Muscle of back (tissue), 11 donors: Measurements from ENCODE around the gene ZNF277. TPM values are rescaled to one million over a fixed set of nuclear protein-coding genes. Genes with fewer than 3 reads are reported as not detected.

ENCODE experiments used
- DNase-seq, 3 donors: peaks; one replicate each; pipeline versions ENCODE4 v3.0.0 to v3.0.0-alpha.2; 2013
- polyA plus RNA-seq, 10 donors: library from polyadenylated mRNA; unstranded; fragments of 120-200 nt; gene quantifications; one replicate each; pipeline ENCODE4 v1.2.1, GENCODE V29; 2013; ENCODE audit not compliant: insufficient read length in 10 of 10

ZNF277 gene
- polyA plus RNA-seq, 10 donors: 20.8 to 28.4 (median 25.7) TPM

DNA sequence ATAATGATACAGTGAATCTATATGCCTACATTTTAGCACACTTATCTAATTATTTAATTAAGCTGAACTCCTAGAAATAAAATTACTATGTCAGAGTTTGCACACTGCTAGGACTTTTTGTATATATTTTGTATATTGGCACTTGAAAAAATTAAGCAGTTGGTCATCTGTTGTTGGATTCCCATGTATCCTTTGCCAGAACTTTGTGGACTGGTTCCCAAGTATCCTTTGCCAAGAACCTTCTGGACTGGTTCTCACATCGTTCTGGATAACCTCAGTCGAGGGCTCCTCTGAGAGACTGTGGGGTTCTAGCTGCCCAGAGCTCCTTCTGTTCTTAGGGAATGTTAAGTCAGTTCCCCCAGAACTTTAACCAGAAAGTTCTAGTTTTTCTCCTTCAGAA lies 135.0 kb downstream of the ZNF277 start:
- DNase-seq: no peak

- DNase-seq: no peak
Observed at GRCh38 chr7:112346381-112347060, 140.0 kb downstream of the ZNF277 start.

DNA sequence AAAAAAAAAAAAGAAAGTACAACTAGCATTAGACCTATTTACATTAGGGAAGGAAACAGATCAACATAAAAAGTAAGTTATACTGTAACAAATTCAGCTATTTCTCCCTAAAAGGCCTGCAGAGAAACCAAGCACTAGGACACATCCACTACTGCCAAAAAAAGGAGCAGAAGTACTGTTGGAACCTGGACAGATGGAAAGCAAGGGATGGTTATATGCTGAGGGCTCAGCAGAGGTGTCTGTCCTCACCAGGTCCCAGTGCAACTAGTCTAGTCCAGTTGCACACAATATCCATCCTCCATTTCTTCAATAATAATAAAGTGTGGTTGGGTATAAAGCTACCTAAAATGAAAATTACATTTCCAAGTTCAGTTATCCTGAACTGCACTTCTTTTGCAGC lies 140.6 kb downstream of the ZNF277 start:
- no peak for DNase-seq

- no peak for DNase-seq
Observed at GRCh38 chr7:112350585-112350984, 144.1 kb downstream of the ZNF277 start.

DNA sequence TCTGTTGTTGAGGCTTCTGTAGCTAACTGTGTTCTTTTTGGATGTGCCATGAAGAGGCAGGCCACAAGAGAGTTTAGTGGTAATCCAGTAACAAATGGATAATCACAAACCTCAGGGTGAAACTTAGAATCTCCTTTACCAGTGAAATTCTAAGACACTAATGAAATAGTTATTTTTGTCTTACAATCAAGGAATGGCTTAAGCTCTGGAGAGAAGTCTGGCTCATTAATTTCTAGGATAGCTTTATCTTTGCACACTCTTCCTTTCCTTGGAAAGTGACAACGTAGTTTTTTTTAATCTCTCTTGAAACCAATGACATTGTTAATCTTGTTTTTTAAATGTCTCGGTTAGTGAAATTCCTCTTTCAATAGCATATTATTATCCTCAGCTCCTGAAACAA lies 150.1 kb downstream of the ZNF277 start:
- no peak for DNase-seq

GRCh38 chr7:112357136-112357535 lies 150.6 kb downstream of the ZNF277 start:
- DNase-seq: no peak

- no peak for DNase-seq
Observed at GRCh38 chr7:112358513-112358912, 152.0 kb downstream of the ZNF277 start.

GRCh38 chr7:112359086-112359485 lies 152.6 kb downstream of the ZNF277 start:
- DNase-seq: no peak

- DNase-seq: no peak
Observed at GRCh38 chr7:112360681-112361080, 154.2 kb downstream of the ZNF277 start.

- no peak for DNase-seq
Observed at GRCh38 chr7:112361154-112361553, 154.7 kb downstream of the ZNF277 start.

DNA sequence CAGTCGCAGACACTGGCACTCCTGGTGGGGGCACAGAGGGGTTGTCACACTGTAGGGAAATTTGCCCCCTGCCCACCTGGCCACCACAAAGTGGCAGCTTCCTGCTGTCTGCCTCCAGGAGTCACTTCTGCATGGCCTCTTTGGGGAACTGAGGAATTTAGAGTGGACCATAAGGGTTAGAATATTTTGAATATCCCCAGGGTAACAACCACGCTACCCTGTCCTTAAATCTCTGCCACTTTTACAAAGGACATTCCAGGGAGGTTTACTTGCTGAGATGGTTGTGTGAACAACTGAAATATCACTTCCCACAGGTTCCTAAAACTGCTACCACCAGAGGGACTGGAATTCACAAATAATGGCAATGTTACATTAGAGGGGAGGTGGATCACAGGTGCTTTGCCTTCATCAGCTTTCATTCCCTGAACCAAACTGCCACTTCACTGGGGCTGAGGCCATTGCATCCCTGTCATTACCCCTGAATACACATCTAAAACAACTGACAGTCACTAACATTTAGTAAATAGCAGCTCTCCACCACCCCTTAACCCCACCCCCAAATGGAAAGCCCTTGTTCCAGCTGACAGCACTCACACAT lies 155.7 kb downstream of the ZNF277 start:
- no peak for DNase-seq

DNA sequence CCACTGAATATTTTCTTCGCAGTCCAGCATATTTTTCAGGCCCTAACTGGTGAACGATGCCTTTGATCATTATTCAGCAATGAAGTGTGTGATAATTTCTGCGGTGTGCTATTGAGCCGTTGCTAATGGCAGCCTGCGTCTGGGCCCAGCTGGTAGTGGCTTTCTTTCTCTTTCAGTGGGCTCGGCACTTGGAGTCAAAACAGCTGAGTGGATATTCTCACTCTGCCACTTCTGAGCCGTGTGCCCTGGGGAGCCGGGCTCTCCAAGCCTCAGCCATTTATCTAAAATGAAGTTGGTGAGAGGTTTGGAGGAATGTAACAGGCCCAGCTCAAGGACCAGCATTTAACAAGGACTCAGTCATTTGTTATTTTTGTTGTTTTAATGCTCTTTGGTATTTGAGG lies 156.2 kb downstream of the ZNF277 start:
- no peak for DNase-seq

- no peak for DNase-seq
Observed at GRCh38 chr7:112364388-112364787, 157.9 kb downstream of the ZNF277 start.

DNA sequence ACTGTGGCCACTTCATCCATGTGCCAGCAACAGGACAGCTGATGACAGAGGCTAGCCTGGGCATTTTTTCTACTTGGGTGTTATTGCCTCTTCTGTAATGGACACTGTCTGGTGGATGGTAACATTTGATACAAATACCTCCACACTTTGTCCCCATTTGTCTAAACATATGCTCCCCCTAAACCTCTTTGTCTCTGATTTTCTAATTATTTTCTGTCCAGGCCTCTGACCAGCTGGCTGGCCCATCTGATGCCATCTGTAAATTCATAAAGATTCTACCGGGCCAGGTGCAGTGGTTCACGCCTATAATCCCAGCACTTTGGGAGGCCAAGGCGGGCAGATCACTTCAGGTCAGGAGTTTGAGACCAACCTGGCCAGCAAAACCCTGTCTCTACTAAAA lies 159.1 kb downstream of the ZNF277 start:
- DNase-seq: no peak

- DNase-seq: no peak
Observed at GRCh38 chr7:112366886-112367285, 160.4 kb downstream of the ZNF277 start.

GRCh38 chr7:112370436-112370835 lies 163.9 kb downstream of the ZNF277 start:
- no peak for DNase-seq

GRCh38 chr7:112371701-112372100 lies 165.2 kb downstream of the ZNF277 start:
- DNase-seq: no peak

GRCh38 chr7:112372101-112372500 lies 165.6 kb downstream of the ZNF277 start:
- DNase-seq: no peak

DNA sequence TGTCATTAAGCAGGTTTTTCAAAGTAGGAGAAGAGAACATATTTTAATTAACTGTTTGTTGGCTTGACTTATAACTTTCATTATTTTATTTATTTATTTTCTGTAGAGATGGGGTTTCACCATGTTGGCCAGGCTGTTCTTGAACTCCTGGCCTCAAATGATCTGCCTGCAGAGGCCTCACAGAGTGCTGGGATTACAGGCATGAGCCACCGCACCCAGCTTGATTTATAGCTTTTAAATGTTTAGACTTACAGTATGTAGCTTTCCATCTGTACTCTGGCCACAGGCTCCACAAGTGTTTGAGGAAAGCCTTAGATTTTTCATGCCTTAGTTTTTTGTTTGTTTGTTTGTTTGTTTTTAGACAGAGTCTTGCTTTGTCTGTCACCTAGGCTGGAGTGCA lies 171.1 kb downstream of the ZNF277 start:
- no peak for DNase-seq

- no peak for DNase-seq
Observed at GRCh38 chr7:112381311-112382091, 175.0 kb downstream of the ZNF277 start.

DNA sequence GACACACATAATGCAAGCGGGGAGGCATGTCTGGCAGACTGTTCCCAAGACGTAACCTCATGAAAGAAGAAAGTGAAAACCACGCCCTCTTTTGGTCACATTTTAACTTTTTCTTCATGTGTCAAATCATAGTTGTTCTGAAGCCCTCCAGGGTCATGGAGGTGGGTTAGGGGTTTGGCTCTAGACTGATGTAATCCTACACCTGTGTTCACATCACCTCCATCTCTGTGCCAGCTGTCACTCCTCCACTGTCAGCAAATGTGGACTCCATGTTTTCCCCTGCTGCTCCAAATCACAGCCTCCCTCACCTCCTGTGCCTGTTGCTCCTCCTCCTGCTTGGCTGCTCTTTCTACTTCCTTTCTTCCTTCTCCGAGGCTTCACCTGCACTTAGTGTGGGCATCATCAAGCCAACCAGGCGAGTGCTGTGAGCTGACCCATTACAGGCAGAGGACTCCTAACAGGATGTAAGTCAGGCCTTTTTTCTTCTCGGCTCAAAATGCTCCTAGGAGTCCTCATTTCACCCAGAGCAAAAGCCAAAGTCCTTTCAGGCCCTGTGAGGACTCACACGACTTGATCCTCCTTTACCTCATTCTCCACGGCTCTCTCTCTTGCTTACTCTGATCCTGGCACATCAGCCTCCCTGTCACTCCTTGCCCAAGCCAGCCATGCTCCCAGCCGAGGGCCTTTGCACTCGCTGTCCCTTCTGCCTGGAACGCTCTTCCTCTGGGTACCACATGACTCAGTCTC lies 177.3 kb downstream of the ZNF277 start:
- peak in 1 of 3 donors; percentile 15 for DNase-seq

DNA sequence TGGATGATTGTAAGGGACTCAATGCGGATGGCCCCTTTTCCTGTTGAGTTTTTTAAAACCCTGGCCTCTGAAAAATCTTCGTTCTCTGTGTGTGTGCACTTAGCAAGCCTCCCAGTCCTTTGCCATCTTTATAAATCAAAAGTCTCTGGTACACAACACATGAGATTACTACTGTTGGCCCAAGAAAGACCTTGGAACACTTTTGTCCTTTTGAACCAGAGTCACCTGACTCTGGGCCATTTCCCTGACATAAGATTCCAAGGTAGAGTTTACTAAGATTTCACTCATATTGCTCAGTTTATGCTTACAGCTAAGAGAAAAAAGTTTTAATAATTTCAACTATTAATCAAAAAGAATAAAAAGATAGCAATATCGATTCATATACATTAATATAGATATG lies 179.0 kb downstream of the ZNF277 start:
- DNase-seq: no peak
